GM18867 (cell line): ENCODE results near the gene PCDH15.

Experiments
- ATAC-seq: cut with Tn5 transposase; IDR thresholded peaks from one replicate; pipeline ENCODE4 v1.9.1; 2021; ENCODE audit warnings: mild to moderate bottlenecking, moderate library complexity; ENCODE audit not compliant: unreplicated experiment

PCDH15 gene

DNA sequence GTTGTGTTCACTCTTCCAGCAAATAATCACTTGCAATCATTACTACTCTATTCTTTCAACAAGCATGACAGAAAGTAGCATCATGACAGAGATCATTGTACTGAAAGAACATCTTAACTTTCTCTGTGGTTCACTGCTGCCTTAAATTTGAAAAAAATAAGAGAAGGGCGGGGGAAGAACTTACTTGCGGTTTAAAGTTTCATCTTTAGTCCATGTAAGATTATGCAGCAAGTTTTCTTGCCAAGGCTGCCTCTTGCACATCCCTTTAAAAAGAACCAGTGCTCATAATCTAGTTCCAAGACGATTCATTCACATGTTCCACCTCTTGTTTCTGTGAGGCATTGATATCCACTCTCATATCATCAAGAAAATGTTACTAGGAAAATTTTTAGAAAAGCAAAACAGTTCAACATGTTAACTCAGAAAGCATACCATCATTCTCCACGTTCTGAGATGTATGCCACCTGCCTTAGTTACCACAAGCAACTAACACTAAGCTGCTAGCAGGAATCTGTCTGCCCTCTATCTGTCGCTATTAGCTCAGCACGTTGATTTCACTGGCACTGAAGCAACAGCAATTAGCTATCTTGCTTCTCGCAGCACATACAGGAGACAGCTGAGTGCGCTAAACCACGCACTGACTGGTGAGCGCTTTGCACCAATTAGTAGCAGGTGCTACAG, at the start of gene PCDH15:
Gene PCDH15 (minus strand): TSS at position 491 of the 681 bp plus-strand sequence. CDS start 136,969 bp downstream, outside the sequence.
- ATAC-seq, result peak; percentile 75

DNA sequence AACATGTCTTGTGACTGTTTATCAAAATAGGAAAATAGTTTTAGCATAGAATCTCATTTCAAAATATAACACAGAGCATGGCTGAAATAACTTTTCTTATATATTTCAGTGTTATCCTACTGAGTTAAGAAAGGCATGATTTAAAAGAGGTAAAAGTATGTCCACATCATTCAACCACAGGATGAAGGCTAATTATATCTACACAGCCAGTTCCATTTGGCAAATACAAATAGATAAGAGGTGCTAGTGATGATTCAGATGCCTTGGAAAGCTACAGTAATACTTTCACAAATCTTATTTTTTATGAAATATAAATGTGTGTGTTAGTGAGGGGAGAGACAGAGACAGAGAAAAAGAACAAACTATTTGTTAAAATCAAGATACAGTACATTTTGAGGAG, 42.9 kb upstream of the PCDH15 start:
- no peak for ATAC-seq

DNA sequence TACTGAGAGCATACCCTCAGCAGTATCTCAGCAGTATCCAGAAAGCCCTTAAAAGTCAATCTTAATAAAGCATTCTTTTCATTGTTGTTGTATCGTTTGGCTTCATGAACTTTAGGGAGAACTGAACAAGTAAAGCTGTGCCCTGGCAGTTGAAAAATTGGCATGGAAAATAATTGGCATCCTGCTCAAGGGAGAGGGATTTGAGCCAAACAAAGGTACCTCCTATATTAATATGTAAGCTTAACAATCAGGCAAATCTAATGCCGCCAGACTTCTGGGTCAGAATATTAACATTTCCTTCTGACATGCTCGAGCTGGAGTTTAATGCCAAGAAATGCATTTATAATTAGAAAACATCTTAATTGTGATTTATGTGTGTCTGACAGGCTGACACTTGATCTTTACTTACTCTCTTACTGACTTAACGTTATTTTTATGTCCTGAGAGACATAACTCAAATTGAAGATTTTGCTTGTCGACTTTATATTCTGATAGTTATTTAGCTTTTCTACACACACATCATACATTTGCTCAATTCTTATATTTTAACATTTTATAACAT, 42.1 kb upstream of the PCDH15 start:
- no peak for ATAC-seq

DNA sequence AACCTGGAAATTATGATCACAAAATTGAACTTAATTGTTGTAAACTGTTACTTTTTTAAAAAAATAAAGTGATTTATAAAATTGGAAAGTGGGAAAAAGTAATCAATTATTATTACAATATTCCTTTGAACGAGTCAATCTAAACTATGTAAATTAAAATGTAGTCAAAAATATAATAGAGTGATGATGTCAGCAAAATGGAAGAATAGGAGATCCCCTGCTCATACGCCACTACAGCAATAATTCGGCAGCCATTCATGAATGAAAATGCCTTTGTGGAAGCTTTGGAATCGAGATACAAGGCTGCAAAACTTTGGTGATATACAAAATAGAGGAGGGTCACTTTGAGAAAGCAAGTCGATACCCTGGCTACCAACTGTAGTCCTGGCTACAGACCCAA, 36.4 kb upstream of the PCDH15 start:
- ATAC-seq, result no peak

DNA sequence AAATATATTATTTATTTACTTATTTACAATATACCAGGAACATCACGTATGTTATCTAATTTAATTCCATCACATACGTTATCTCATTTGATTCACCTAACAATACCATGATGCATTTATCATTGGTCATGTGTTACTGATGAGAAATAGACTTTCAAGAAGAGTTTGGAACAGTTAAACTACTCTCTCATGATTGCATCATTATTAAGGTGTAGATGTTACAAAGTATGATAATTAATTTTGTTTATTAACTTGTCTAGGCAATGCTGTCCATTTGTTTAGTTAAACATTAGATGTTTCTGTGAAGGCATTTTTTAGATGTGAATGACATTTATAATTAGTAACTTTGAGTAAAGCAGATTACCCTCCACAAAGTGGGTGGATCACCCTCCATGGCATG, 32.0 kb upstream of the PCDH15 start:
- no peak for ATAC-seq

DNA sequence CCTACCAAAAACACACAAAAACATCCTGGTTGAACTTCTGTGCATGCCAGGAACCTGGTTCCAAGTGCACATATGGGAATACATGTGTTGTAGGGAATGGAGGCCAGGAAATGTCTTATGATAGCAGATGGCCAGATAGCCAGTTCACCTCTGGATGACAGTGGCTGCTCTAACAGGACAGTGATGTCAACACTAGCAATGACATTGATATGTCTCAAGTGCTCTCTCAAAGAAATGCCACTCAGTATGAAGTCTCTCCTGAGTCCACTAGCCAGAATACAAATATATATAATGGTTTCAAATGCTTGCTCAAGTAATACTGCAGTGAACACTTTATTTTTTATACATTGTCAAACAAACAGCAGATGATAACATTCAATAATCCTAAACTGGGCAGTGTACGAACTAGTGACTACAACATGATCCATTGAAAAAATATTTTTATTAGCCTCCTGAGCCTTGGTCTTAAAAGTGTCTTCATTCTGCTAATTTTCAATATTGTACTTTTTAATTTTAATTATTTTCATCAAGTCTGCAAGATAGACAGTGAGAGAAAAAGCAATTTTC, 26.0 kb upstream of the PCDH15 start:
- ATAC-seq, result no peak

DNA sequence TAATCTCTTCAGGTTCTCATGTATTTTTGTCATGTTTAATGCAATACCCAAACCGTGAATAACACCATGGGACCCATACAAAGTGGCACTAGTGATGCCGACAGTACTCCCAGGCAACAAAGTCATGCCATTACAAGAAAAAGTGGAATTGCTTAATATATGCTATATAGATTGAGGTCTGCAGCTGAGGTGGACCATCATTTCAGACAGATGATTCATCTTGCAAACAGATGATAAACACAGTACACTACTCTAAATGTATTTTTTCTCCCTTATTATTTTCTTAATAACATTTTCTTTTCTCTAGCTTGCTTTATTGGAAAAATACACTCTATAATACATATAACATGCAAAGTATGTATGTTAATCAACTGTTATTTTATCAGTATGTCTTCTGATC, 14.6 kb upstream of the PCDH15 start:
- ATAC-seq, result no peak

DNA sequence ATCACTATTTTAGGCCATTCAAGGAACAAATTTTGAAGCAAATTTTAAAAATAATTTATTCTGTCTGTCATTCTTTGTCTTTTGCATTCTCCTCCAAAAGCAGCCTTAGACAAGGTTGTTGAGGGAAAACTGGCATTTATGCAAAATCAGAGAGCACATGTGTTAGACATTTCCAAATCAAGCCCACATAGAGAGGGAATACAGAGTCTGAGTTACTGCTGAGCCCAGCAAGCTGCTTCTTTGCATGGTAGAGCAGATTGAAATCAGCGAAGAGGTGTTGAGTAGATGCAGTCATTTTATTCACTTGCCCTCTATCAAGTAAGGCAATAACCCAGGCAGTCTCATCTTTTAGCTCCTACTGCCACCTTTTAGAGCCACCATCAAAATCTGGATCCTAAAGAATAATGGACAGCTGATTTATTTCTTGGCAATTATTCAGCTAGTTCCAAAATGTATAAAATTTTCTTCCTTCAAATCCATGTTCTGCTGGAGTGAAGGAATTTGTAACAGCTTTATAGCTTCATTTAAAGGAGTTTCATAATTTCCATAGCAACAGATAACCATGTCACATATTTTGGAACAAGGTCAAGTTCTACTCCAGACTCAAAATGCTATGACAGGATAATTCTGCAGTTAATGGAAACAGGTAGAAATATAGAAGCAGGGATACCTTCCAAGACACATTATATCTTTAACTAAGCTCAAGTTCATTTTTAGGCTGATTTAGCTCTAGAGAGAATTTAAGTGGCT, 7.3 kb upstream of the PCDH15 start:
- ATAC-seq, result no peak

DNA sequence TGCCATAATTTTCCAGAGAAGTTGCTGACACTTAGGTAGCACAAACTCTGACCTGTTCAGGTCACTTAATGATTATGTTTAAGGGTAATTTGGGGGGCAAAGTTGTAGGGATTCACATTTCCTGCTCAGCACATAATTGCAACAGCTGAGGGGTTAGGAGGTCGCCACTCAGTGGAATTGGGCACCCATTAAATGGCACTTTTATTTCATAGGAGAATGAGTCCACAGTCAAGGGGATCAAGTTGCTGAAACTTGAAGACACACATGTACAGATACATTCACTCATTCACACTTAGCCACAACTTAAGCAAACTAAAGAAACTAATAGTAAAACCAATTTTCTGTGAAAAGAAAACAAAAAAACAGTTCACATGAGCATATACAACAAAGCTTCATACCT, 1.5 kb downstream of the PCDH15 start:
- no peak for ATAC-seq

DNA sequence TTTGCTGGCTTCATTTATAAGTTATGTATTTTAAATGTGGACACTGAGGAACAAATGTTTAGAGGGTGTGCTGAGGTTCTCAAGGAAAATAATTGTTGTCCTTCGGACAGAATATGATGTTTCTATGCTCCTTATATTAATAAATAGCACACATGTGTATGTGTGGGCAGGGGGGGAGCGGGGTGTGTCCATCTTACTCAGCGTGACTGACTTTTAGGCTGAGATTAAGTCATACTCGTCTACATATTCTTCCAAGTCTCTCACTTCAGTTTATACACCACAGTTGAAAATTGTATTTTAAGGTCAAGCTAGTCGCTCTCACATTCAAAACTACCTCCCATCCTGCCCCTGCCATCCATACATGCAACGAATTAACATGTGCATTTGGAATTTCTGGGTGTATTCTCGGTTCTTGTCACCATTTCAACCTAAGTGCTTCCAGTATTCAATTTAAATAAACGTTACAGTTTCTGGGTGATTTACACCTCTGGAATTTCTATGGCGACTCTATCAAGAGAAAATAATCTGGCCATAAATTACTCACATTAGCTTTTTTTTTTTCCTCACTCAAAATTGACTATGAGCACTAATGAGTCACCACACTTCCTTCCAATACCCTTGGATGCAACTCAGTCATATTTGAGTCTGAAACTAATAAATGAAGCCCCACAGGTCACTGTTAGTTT, 3.3 kb downstream of the PCDH15 start:
- no peak for ATAC-seq

DNA sequence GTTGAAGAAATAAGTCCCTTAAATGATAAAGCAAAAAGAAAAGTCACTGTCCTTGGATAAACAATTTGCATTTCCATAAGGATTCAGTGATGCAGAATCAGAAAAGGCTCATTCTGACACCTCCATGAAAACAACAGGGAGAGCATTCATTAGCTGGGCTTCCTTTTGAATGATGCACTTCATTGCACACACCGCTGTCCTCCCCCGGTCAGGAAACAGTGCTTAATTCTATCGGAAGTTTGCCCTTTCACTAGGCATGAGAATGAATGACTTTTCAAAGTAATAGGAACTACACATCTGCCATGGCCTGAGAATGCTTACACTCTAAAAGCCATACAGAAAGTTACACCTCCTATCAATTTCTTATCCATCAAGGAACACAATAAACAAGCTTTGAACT, 4.2 kb downstream of the PCDH15 start:
- no peak for ATAC-seq

DNA sequence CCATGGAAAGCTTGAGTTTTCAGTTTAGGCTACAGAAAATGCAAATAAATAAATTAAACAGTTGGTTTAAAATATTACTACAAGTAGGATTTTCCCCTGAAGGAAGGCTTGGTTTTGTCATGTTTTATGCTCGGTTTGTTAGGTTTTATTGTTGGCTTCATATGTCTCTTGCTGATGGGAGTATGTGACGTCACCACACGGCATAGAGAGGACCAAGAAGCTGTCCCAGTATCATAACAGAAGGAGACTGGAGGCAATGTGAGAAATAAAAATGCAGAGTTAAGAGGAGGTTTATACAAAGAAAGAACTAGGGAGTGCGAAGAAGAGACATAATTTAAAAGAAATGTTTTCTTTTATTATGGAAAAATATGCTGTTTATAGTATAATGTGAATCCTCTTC, 24.4 kb downstream of the PCDH15 start:
- ATAC-seq, result no peak

DNA sequence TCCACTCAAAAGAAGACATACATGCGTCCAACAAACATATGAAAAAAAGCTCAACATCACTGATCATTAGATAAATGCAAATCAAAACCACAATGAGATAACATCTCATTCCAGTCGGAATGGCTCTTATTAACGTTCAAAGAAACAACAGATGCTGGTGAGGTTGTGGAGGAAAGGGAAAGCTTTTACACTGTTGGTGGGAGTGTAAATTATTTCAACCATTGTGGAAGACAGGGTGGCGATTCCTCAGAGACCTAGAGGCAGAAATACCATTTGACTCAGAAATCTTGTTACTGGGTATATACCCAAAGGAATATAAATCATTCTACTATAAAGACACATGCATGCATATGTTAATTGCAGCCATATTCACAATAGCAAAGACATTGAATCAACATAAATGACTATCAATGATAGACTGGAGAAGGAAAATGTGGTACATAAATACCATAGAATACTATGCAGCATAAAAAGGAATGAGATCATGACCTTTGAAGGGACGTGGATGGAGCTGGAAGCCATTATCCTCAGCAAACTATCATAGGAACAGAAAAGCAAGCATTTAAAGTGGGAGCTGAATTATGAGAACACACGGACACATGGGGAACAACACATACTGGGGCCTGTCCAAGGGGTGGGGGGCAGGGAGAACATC, 28.4 kb downstream of the PCDH15 start:
- no peak for ATAC-seq

DNA sequence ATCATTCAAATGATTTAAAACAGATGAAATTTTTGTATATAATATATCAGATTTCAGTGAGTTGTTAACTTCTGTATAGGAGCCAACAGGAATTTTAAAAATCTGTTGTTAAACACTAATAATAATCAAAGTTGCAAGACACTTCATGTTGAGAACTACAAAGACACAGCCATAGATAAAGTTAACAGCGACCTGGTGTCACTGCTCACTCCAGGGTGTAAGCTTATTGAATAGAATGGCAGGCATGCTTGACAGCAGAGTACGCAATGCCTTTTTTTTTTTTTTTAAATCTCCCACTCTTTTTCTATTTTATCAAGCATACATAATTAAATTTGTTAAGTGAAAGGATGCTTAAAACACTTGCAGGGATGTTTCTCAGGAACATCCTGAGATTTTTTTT, 32.0 kb downstream of the PCDH15 start:
- ATAC-seq, result no peak

DNA sequence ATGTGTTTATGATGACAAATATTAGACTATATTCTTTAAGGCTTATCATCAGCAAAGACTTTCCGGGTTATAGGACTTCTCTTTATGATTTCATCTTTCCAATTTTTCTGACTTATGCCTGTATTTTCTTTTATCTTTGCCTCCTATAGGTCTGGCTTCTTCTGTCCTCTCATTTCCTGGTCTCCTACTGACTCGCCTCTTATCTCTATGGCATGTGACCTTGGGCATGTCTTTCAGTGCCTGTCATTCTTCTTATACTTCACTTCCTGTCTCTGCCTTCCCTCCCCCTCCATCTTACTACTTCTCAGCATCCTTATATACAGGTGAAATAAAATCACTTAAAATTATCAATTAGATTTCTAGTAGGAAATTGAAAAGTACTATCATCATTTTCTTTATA, 42.2 kb downstream of the PCDH15 start:
- ATAC-seq, result no peak

DNA sequence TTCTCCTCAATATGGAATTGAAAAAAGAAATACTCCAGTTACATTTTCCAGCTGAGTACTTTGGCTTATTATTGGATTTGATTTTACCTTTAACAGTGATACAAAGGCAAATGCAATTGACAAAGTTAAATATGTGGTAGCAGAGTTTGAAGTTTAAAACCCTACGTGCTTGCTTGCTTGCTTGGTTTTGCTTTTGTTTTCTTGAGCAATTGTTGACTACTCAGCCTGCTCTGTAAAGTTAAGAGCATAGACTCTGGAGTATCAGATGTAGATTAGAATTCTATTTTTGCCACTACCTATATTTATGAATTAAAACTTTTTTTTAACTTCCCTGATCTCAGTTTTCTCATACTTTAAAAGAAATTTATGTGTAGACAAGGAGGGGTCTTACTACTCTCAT, 51.4 kb downstream of the PCDH15 start:
- peak; percentile 76 for ATAC-seq

DNA sequence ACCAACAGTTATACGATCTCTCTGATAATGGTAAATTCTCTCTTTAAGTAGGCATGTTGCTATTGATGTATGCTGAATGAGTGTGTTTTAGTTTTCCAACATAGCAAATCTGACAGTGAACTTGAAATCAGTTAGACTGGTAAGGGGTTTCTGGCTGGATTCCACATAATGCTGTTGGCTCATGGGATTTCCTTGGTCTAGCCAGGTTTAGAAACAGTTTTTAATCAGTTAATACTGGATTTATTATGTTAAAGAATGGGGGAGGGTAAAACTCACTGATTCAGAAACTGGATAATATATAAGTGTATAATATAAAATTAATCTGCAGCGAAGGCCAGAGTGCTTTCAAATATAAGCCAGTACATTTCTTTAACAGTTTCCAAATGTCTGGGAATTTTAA, 55.6 kb downstream of the PCDH15 start:
- ATAC-seq, result no peak

DNA sequence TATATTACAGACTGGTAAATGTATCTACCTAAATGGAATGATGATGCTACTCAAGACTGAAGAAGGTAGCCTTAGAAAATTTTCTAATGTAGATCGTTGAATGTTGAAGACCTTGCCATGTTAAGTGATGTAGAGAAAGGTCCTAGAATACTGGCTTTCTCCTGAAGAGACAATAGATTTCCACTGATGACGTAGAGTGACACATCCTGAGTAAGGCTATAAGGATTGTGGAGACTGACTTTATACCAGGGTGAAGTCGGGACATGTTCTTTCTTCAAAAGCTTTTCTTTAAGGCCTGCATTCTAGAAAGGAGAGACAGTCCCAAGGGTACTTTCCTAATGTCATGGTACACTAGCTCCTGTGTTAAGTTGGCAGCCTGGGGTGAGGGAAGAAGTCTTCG, 58.6 kb downstream of the PCDH15 start:
- no peak for ATAC-seq

DNA sequence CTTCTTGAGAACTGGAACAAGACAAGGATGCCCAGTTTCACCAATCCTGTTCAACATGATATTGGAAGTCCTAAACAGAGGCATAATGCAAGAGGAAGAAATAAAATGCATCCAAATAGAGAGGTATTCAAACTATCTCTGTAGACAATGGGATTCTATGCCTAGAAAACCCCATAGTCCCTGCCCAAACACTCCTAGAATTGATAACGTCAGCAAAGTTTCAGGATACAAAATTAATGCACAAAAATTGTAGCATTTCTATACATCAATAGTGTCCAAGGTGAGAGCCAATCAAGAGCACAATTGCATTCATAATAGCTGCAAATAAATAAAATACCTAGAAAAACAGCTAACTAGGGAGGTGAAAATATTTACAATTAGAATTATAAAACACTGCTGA, 72.5 kb downstream of the PCDH15 start:
- ATAC-seq, result no peak

DNA sequence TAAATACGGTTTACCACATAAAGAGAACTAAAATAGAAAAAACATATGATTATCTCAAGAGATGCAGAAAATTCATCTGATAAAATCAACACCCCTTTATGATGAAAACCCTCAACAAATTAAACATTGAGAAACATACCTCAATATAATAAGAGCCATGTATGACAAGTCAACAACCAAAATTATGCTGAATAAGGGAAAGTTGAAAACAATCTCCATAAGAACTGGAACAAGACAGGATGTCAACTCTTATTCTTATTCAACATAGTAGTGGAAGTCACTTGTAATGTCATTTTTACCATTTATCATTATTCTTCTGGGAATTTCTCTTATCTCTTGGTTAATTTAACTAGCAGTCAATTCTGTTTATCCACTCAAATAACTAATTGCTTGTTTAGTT, 79.0 kb downstream of the PCDH15 start:
- no peak for ATAC-seq

DNA sequence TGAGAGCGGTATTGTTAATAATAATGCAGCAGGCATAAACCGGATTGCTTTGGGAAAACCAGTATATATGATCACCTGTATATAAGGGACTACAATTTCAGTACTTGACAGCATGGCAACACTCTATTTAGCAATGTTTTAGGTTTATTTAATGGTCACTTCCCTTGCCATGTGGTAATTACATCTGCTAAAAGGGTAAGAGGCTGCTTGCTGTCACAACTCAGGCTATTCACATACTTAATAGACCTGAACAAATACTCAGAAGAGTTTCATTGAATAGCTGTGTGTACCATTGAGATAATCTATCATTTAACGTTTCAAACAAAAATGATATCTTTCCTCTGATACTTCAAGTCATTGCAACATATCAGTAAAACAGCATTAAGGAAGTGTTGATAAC, 90.1 kb downstream of the PCDH15 start:
- ATAC-seq, result no peak
